CD1c-positive myeloid dendritic cell (primary cell): ENCODE measurements around the gene TLCD3A.
A peak's percentile ranks its signal among the peaks of the same experiment; 100 is the strongest.
"Not testable (repeated sequence)": the region's sequence is repeated elsewhere in the genome, so short reads cannot be mapped to it uniquely, and the experiment has no call there.

ENCODE experiments used
- DNase-seq: peaks from one replicate; pipeline ENCODE4 v3.0.0-alpha.2; 2016; ENCODE audit errors: extremely low spot score

TLCD3A gene

GRCh38 chr17:748604-749003 lies 16.2 kb downstream of the TLCD3A start:
- not testable (repeated sequence) for DNase-seq

DNA sequence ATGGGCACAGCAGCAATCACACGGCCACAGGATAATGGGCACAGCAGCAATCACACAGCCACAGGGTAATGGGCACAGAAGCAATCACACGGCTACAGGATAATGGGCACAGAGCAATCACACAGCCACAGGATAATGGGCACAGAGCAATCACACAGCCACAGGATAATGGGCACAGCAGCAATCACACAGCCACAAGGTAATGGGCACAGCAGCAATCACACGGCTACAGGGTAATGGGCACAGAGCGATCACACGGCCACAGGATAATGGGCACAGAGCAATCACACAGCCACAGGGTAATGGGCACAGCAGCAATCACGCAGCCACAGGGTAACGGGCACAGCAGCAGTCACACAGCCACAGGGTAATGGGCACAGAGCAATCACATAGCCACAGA lies 17.0 kb downstream of the TLCD3A start:
- DNase-seq = not testable (repeated sequence)

DNA sequence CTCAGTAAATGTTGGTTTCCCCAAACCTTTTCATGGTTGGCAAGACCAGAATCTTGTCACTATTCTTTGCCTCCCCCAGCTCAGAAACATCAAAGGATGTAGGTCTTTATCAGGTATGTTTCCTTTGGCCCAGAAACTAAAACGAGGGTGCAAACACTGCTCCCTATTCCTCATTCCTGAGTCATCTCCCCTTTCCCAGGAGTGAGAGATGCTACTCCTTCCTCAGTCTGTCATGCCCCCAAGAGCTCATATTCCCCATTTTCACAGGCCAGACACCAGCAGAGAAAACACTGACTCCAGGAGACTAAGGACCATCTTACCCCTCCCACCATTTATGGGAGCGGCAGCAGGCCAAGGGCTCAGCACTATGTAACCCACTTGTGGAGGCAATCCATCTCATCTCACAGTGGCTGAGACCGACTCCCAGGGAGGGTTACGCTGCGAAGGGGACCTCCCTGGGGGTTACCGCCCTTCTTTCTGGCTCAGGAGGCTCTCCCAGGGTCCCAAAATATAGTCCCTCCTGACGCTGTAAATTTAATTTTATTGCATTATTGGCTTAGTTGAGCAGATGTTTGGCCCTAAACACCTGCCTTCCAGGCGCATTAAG lies 18.1 kb downstream of the TLCD3A start:
- DNase-seq = no peak

DNA sequence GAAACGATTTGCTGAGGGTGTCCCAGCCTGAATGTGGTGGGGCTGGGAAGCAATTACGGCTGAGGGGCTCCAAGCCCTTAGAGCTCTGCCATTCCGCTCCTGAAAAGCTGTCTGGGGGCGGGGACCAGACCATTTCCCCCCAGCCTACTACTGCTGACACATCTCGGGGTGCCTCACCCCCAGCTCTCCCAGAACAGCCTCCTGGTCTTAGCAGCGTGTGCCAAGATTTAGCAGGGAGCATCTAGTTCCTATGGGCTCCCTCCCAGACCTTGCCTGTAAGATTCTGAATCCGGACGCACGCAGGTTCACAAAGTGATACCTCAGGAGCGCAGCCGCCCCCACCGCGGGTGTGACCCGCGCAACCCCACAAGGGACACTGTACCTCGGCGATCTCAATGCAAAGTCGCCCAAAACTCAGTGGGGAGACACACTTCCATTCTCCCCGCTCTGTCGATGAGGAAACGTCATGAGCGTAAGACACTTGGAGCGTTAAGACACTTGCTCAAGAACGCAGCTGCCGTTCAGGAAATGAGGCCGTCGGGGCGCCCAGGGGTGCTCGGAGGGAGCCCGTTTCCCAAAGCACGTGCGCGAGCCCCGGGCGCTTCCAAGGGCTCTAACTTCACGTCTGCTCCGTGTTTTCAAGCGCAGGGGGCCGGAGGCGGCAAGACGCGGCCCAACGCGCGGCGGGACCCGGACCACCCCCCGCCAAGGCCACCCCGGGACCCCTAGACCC lies 19.0 kb downstream of the TLCD3A start:
- peak; percentile 68 for DNase-seq

- peak; percentile 97 for DNase-seq
Measured at GRCh38 chr17:752002-752619, 19.7 kb downstream of the TLCD3A start, which contains the start of gene GEMIN4. Gene GEMIN4 (minus strand): TSS chr17:752264. CDS start chr17:752142, 122 bp downstream.

- DNase-seq = no peak
Measured at GRCh38 chr17:752620-753219, 20.3 kb downstream of the TLCD3A start.

GRCh38 chr17:753418-753817 lies 21.0 kb downstream of the TLCD3A start:
- DNase-seq = no peak

DNA sequence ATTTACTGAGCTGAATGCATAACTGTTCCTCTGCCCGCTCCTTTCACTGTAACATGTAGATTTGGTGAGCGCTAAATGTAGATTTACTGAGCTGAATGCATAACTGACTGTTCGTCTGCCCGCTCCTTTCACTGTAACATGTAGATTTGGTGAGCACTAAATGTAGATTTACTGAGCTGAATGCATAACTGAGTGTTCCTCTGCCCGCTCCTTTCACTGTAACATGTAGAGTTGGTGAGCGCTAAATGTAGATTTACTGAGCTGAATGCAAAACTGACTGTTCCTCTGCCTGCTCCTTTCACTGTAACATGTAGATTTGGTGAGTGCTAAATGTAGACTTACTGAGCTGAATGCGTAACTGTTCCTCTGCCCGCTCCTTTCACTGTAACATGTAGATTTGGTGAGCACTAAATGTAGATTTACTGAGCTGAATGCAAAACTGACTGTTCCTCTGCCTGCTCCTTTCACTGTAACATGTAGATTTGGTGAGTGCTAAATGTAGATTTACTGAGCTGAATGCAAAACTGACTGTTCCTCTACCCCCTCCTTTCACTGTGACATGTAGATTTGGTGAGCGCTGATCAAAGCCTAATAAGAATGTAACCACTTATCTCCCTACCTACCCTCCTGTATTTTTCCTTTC lies 23.0 kb downstream of the TLCD3A start:
- DNase-seq = not testable (repeated sequence)

DNA sequence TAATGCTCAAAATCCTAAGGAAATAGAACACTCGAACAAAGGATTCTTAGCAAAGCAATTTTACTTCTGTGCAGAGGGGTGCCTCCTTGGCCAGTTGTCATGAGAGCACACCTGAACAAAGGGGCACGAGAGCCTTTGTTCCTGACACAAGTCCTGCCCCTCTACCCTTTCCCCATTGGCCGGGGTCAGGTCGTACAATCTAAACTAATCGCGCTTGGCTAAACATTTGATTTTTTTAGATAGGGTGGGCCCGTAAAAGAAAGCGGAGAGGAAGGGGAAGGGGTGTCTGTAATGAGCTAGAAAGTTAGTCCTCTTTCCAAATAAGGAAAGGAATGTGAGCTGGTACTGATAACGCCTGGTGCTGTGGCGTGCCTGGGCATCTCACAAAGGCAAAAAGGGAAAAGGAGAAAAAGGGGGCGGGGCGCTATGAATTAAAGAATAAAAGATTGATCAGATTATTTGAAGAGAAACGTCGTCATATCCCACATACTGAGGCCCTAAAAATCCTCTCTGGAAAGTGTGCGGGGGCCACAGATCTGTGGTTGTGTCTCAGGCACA lies 23.7 kb downstream of the TLCD3A start:
- DNase-seq = not testable (repeated sequence)

DNA sequence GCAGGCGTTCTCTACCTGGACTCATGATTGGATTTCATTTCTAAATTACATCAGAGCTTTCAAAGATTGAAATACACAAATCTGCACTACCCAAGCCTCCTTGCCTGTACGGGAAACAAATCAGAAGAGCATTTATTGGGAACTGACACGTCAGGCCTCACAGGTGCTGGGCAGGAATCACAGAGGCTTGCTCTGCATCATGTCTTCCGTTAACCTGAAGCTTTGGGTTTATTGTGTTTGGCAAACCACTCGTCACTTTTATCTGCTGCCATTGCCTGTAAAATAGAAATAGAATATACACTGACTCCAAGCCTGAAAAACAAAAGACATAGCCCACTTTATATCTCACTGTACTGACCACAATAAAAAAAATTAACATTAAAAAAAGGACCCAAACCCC lies 27.6 kb downstream of the TLCD3A start:
- no peak for DNase-seq

DNA sequence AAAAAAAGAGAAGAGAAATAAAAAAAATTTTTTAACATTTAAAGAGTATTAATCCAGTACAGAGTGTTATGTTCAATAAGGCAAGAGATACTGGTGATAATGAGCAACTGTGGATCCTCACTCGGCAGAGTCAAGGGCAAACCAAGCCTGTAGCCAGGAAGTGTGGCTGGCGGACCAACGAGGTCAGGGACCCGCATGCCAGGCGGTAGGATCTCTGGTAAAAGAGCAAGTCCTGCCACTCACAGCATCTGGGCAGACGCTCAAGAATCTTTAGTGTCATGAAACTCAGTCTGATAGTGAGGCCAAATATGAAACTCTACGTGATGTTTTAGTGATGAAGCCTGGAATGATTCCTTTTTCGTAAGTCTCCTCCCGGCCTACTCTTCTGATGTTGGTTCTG lies 28.0 kb downstream of the TLCD3A start:
- DNase-seq = no peak

GRCh38 chr17:767076-767475 lies 34.7 kb downstream of the TLCD3A start:
- DNase-seq = no peak

DNA sequence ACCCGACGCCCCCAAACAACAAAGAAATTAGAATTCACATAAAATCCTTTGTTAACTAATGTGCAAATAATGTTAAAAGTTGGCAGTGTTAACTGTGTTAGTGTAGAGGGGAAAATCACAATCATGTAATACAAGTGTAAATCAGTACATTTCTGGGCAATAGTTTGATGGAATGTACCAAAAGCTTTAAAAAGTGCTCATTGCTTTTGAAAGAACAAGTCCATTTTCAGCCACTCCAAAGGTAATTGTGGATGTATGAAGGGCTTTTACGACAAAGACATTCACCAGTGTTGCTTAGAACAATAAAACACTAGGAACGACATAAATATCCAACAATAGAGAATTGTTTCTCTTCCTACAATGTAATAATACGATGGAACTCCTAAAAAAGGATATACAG lies 40.6 kb downstream of the TLCD3A start:
- no peak for DNase-seq

DNA sequence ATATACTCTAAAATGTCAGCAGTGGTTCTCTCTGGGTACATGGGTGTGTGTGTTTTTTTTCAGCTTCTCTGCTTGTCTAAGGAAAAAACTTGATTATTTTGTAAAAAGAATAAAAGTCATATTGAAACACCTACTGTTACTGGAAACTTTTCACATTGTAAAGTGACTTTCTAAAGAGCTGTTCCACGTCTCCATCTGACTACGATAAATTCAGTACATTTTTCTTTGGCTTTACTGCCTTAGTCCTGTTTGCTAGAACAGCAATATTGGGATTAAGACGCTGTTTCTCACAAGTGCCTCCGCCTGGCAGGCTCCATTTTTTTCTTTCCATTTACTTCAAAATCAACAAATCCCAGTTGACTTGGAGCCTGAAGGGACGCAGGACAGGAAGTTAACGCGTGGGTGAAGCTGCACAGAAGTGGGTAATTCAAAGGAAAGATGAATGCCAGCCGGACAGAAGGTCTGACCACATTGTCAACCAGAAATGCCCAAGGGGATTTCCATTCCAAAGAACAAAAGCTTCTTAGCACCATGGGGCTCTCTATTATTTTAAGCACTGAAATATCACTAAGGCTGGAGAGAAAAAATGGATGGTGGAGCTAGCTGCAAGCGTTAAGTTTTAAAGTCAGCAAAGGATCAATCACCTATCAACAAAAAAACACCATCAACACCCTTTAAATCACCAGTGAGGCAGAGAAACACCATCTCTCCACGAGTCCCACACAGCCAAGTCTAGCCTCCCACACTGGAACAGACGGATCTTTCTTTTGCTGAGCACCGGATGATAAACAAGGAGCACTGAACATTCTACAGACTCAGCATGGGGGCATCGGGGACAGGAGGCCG lies 41.3 kb downstream of the TLCD3A start:
- DNase-seq = no peak

DNA sequence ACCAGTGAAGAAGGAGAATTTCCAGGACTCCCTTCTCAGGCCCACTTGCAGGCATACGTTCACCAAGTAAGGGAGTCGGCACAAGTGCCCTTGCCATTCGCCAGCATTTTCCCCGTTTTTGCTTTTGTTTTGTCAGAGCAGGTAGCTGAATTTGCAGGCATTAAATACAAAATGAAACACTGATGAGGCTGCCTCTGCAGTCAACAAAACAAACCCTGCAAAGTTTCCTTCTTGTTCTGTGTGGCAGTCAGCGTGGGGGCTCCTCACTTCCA lies 41.9 kb downstream of the TLCD3A start:
- DNase-seq = no peak

DNA sequence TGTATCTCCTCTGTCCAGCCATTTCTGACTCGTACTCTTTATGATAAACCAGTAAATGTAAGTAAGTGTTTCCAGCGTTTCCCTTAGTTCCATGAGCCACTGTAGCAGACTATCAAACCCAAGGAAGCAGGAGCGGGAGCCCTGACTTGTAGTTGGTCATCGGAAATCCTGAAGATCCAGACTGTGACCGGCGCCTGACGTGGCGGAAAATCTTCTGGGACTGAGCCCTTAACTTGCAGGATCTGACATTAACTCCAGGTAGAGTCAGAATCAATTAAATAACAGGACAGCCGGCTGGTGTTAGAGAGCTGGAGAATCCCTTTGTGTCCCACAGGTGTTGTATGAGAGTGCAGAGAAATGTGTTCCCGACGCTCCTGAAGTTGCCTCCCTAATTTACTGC lies 45.7 kb downstream of the TLCD3A start:
- DNase-seq = no peak

DNA sequence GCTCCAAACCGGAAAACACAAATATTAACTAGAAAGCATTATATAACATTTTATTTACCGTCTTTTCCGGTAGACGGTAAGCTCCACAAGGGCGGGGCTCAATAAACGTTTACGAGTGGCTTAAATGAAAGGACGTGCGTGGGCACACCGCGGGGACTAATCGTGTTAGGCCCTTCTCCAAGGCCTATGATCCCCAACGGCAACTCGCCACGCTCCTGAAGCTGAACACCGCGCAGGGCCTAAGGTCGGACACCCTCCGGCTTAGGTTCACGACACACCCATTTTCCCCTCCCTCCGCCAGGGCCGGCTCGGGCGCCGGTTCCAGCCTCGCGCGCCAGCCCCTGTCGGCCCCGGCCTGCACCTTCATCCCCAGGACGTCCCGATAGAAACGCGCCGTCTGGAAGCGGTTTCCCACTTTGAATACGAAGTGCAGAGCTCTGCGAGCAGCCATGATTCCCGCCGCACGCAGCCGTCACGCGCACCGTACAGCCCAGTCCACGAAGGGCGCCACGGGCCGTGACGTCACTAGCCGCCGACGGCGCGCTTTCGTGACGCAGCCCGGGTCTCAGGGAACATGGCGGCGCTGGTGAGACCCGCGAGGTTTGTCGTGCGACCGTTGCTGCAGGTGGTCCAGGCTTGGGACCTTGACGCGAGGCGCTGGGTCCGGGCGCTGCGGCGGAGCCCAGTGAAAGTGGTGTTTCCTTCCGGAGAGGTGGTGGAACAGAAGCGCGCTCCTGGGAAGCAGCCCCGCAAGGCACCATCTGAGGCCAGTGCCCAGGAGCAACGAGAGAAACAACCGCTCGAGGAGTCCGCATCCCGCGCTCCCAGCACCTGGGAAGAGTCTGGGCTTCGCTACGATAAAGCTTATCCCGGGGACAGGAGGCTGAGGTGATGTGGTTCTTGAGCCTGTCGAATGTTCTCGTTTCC lies 49.7 kb downstream of the TLCD3A start, which contains the start of the genes GLOD4 and MRM3:
TSS of gene GLOD4 (minus strand) at position 476 of the 927 bp plus-strand sequence. CDS start at position 451, 25 bp downstream.
TSS of gene MRM3 (plus strand) at position 549 of the 927 bp plus-strand sequence. CDS start at position 575, 26 bp downstream.
- DNase-seq = peak; percentile 98

DNA sequence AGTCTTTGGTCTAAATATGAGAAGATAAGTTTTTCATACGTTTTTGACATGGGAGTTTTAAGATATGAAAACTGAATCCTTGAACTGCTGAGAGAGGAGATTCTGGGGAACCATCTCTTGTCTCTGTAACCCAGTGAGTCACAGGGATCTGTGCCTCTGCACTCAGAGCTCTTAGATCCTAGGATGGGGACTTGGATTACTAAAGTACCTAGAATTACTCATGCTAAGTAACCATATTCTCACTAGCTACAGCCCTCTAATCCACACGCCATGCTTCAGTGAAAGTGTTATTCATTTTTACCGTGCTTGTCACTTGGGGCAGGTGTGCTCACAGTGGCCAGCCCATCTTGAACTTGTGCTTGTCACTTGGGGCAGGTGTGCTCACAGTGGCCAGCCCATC lies 51.7 kb downstream of the TLCD3A start:
- no peak for DNase-seq

DNA sequence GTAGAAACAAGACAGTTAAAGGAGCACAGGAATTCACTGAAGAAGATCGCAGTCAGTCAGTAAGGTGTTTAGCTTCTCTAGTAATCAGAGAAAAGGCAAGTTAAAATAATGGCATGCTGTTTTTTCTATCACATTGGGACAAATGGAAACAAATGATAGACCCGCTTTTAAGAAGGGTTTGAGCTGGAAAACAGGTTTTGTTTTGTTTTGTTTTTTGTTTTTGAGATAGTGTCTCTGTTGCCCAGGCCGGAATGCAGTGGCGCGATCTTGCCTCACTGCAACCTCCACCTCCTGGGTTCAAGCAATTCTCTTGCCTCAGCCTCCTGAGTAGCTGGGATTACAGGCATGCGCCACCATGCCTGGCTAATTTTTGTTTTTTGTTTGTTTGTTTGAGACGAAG lies 53.5 kb downstream of the TLCD3A start:
- not testable (repeated sequence) for DNase-seq
